K562 (cell line): ENCODE data around the gene VSIG2. TPM values are rescaled to one million over a fixed set of nuclear protein-coding genes. Genes with fewer than 3 reads are reported as not detected.

ENCODE experiments used
- ATAC-seq: fragments of 200-7000 bp; cut with Tn5 transposase; 3 replicates; pipeline ENCODE4 v1.9.1; 2020; ENCODE audit warnings: moderate library complexity
- BruUV-seq: library from RNA; stranded (reverse); fragments of 400-500 nt; replicated peaks from 2 replicates; lab custom pipeline; 2021; lab: Mats Ljungman, UMichigan
- CTCF ChIA-PET: fragments of 300-600 bp; formaldehyde crosslinking; extraction: SDS; loops from one replicate; lab custom pipeline; 2021; ENCODE audit warnings: low intra/inter-chr PET ratio; lab: Yijun Ruan, JAX
- POLR2A ChIA-PET: fragments of 300-600, 350-650 bp; sonication (Branson Sonifier 250); formaldehyde crosslinking; extraction: SDS; loops from one replicate; lab custom pipeline; 2021; ENCODE audit warnings: antibody characterized with exemption, inconsistent platforms; lab: Yijun Ruan, JAX
- DNase-seq, 4 experiments: peaks; one replicate each; pipeline versions ENCODE4 v3.0.0 to v3.0.0-alpha.2; 2011 to 2018; ENCODE audit warnings: low spot score in 3 of 4, mixed read lengths in 3 of 4; ENCODE audit errors: extremely low read depth in 1 of 4
- FAIRE-seq: peaks from 2 replicates; lab custom pipeline; 2011; peaks lifted over from hg19 to GRCh38; lab: Jason Lieb, UNC
- H2AFZ ChIP-seq: 2 replicates; pipeline ENCODE4 v1.6.0; 2011; ENCODE audit warnings: low read depth, low read length, control low read depth, inconsistent platforms
- H3K27ac ChIP-seq: fragments of 200-600 bp; 3 replicates; pipeline ENCODE4 v1.8.0; 2011; ENCODE audit warnings: low read depth, mild to moderate bottlenecking, control low read depth, inconsistent platforms, low read length, moderate library complexity, mixed read lengths; ENCODE audit errors: extremely low read depth
- H3K27me3 ChIP-seq, 2 experiments: fragments of 300-600 bp in 1 of 2; 2 replicates in 1 of 2; 3 replicates in 1 of 2; pipeline versions ENCODE4 v1.6.0 to v1.8.0; 2011; ENCODE audit warnings: inconsistent platforms in 2 of 2, low read length in 2 of 2, mild to moderate bottlenecking in 1 of 2, mixed read lengths in 1 of 2, moderate library complexity in 1 of 2; ENCODE audit not compliant: control insufficient read depth in 2 of 2, insufficient read depth in 2 of 2
- H3K36me3 ChIP-seq: fragments of 300-600 bp; 3 replicates; pipeline ENCODE4 v1.8.0; 2011; ENCODE audit warnings: mild to moderate bottlenecking, low read length, inconsistent platforms; ENCODE audit not compliant: control insufficient read depth, insufficient read depth
- H3K4me1 ChIP-seq, 2 experiments: fragments of 200-600 bp in 1 of 2; replicated peaks in 1 of 2; 2 replicates in 1 of 2; 3 replicates in 1 of 2; pipeline versions ENCODE4 v1.5.1 to v1.8.0; 2011; ENCODE audit warnings: inconsistent platforms in 2 of 2, low read length in 2 of 2, mild to moderate bottlenecking in 1 of 2, mixed read lengths in 1 of 2, moderate library complexity in 1 of 2; ENCODE audit not compliant: control insufficient read depth in 2 of 2, insufficient read depth in 2 of 2
- H3K4me2 ChIP-seq: 2 replicates; pipeline ENCODE4 v1.6.1; 2011; ENCODE audit warnings: low read length, control low read depth, inconsistent platforms, mixed read lengths; ENCODE audit not compliant: insufficient read depth
- H3K4me3 ChIP-seq: fragments of 200-600 bp; sonication (generic), shearing (Covaris generic); 2 replicates; pipeline ENCODE4 v1.5.1; 2016; ENCODE audit warnings: control low read depth, inconsistent platforms
- H3K79me2 ChIP-seq: fragments of 200-600 bp; 3 replicates; pipeline ENCODE4 v1.8.0; 2011; ENCODE audit warnings: low read length, inconsistent platforms; ENCODE audit not compliant: control insufficient read depth, insufficient read depth
- H3K9ac ChIP-seq, 2 experiments: 2 replicates each; pipeline versions ENCODE4 v1.6.0 to v1.6.1; 2011; ENCODE audit warnings: low read depth in 2 of 2, low read length in 2 of 2, control low read depth in 1 of 2, inconsistent platforms in 1 of 2, mild to moderate bottlenecking in 1 of 2, mixed read lengths in 1 of 2; ENCODE audit not compliant: insufficient read depth in 1 of 2
- H3K9me1 ChIP-seq: one replicate; pipeline ENCODE4 v1.6.0; 2011; ENCODE audit warnings: inconsistent platforms, mild to moderate bottlenecking, low read length, moderate library complexity; ENCODE audit not compliant: control insufficient read depth, insufficient read depth
- H3K9me3 ChIP-seq: replicated peaks from 2 replicates; pipeline ENCODE4 v1.5.1; 2011; ENCODE audit warnings: low read depth, low read length, inconsistent platforms; ENCODE audit not compliant: control insufficient read depth, insufficient read depth
- H4K20me1 ChIP-seq: replicated peaks from 2 replicates; pipeline ENCODE4 v1.6.1; 2011; ENCODE audit warnings: low read length, inconsistent platforms, mixed read lengths; ENCODE audit not compliant: control insufficient read depth, insufficient read depth
- ETS2 ChIP-seq: IDR thresholded peaks from 2 replicates; pipeline ENCODE4 v1.6.1; 2016; ENCODE audit warnings: borderline replicate concordance, missing genetic modification characterization, mild to moderate bottlenecking, moderate library complexity, missing compliant biosample characterization; ENCODE audit not compliant: poor library complexity, severe bottlenecking
- HDAC6 ChIP-seq: IDR thresholded peaks from 2 replicates; pipeline ENCODE4 v1.6.1; 2012; ENCODE audit warnings: low read depth, mild to moderate bottlenecking, control low read depth, inconsistent platforms, low read length, moderate library complexity
- LCOR ChIP-seq: sonication (generic); formaldehyde crosslinking; IDR thresholded peaks from 2 replicates; pipeline ENCODE4 v1.8.0; 2022; ENCODE audit warnings: mild to moderate bottlenecking, missing genetic modification reagents
- SP2 ChIP-seq: IDR thresholded peaks from 2 replicates; pipeline ENCODE4 v1.6.1; 2011; ENCODE audit warnings: mild to moderate bottlenecking, low read depth, low read length, moderate library complexity; ENCODE audit not compliant: poor library complexity, severe bottlenecking; ENCODE audit errors: extremely low read depth
- SUPT5H ChIP-seq: fragments of 450-650 bp; IDR thresholded peaks from 2 replicates; pipeline ENCODE4 v1.6.1; 2016
- TBL1XR1 ChIP-seq, 2 experiments: IDR thresholded peaks; 2 replicates each; pipeline ENCODE4 v1.6.1; 2012; ENCODE audit warnings: improper control_type of control experiment in 2 of 2, low read length in 2 of 2, mild to moderate bottlenecking in 1 of 2
- TSHZ1 ChIP-seq: fragments of 250-450 bp; sonication (Bioruptor Pico); IDR thresholded peaks from 2 replicates; pipeline ENCODE4 v1.4.0; 2020; ENCODE audit warnings: mild to moderate bottlenecking, moderate library complexity
- ZBED1 ChIP-seq: IDR thresholded peaks from 2 replicates; pipeline ENCODE4 v1.6.1; 2014
- ZBTB7A ChIP-seq: IDR thresholded peaks from 2 replicates; pipeline ENCODE4 v1.6.1; 2011; ENCODE audit warnings: low read depth, mild to moderate bottlenecking, low read length, moderate library complexity, borderline replicate concordance; ENCODE audit not compliant: control insufficient read depth
- ZNF384 ChIP-seq: IDR thresholded peaks from 2 replicates; pipeline ENCODE4 v1.6.1; 2012; ENCODE audit warnings: low read depth, low read length, improper control_type of control experiment
- WGBS: fragments of 100-300 bp; shearing (Covaris generic); methylation state at CpG from one replicate; pipeline ENCODE4 v1.1.6; 2016; ENCODE audit warnings: low coverage, mixed read lengths; ENCODE audit not compliant: insufficient coverage; ENCODE audit errors: missing lambda C conversion rate; 5-methylcytosine and 5-hydroxymethylcytosine counted together
- in situ Hi-C: fragments of 300-500 bp; cut with MboI; formaldehyde crosslinking; loops from 4 replicates; pipeline ENCODE4 v1.15.0; 2018; ENCODE audit warnings: inconsistent platforms, mixed read lengths
- intact Hi-C: fragments of 100-400 bp; cut with micrococcal nuclease; formaldehyde crosslinking; loops from 2 replicates; pipeline ENCODE4 v1.14.2; 2022
- polyA plus RNA-seq, 8 experiments: library from polyadenylated mRNA; depleted of rRNA in 4 of 8; stranded (reverse) in 5 of 8; unstranded in 3 of 8; fragments of >200 nt; fragmentation: Nextera tagmentation in 2 of 8; fragmentation: Illumina TruSeq in 1 of 8; extraction: Ambion mirVana in 2 of 8; extraction: Trizol in 1 of 8; gene quantifications; 2 replicates each; pipeline versions ENCODE4 v1.2.1 to v1.2.3, GENCODE V29; 2011 to 2014; ENCODE audit warnings: inconsistent platforms in 1 of 8, missing spikeins in 1 of 8
- total RNA-seq, 7 experiments: library from RNA; depleted of rRNA in 6 of 7; stranded (reverse); fragments of >200 nt in 6 of 7; fragmentation: Illumina TruSeq in 2 of 7; extraction: Trizol in 2 of 7; gene quantifications; 2 replicates each; pipeline versions ENCODE4 v1.2.1 to v1.2.3, GENCODE V29; 2011 to 2021; ENCODE audit warnings: low replicate concordance in 1 of 7
- TF ChIP-seq, protein P1 (sequence below), 3 experiments: IDR thresholded peaks in 2 of 3; conservative IDR thresholded peaks in 1 of 3; 2 replicates each; pipeline ENCODE4 v1.5.1; 2011 to 2012; ENCODE audit warnings: low read length in 3 of 3, mild to moderate bottlenecking in 3 of 3, control low read depth in 2 of 3, improper control_type of control experiment in 1 of 3, inconsistent platforms in 1 of 3, low read depth in 1 of 3, mixed read lengths in 1 of 3, moderate library complexity in 1 of 3; ENCODE audit not compliant: insufficient read depth in 2 of 3
- TF ChIP-seq, protein P2 (sequence below): sonication (generic); formaldehyde crosslinking; IDR thresholded peaks from 2 replicates; pipeline ENCODE4 v1.8.0; 2022; ENCODE audit warnings: missing genetic modification reagents, mild to moderate bottlenecking, borderline replicate concordance

VSIG2 gene
- total and polyA plus RNA-seq, 9 of the 15 experiments (the other 6 are each of a cell fraction or from before 2014, with no cell fraction given), result not detected

DNA sequence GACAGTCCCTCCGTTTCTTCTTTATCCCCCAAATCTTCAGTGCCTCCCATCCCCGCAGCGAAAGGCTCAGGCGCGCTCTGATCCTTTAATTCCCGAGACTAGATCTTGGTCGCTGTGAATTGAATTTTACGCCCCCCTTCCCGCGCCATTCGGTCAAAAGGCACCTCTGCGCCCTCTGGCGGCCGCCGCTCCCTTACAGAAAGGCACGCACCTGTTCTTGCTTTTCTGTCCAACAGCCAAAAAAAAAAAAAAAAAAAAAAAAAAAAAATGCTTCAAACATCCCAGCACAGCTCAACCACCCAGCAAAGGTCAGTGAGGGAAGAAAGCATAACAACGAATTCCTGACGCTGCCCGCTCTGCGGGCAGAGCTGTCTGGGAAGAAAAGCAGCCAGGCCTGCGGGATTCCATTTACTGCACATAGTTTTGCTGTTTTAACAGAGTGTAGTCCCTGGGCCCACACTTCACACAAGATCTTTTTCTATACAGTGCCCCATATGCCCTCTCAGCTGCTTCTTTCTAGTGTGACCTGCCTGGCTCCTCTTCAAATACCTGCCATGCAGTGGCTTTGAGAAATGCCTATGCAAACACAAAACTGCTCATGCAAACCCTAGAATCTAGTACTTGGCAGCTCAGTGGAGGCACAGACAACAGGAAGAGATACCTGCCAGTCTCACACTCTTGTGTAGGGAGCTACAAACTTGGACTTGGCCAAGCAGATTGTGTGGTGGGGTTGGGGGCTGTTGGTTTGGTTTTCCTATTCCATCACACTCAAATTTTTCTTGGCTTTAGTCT lies 11.3 kb upstream of the VSIG2 start:
- no peak overlapping the region for H3K27ac ChIP-seq
- H3K36me3 ChIP-seq, result peaks cover 3% of the 10 kb centered on the region; the same call in 1 of the 3 replicates
- H3K9me3 ChIP-seq, result no peaks in the 10 kb centered on the region
- WGBS, result 1% methylated on average over 20 of the region's 21 CpGs
- DNase-seq, result peak; percentile 62 to 87 (median 66)
- H4K20me1 ChIP-seq, result no peaks in the 10 kb centered on the region
- BruUV-seq, result no TSS peak
- in situ Hi-C loops (loop anchor here (10.0 kb wide), 2 partner anchors 89 to 349 kb away; partner anchors contain the start of genes SIAE and SPA17), intact Hi-C loops (loop anchor here (1.0 to 10.0 kb wide), 5 partner anchors 30 to 349 kb away; no protein-coding TSS in a partner anchor)
- peak overlapping the region; percentile 45 to 91 for H3K9ac ChIP-seq
- peak; percentile 75 for ATAC-seq
- no peaks in the 10 kb centered on the region for H3K9me1 ChIP-seq
- peaks cover 0 to 34% of the 10 kb centered on the region in 2 experiments; a peak in 4 of 5 replicates for H3K4me1 ChIP-seq
- peak overlapping the region; percentile 93 for H3K4me2 ChIP-seq
- peak overlapping the region; percentile 46 for H3K4me3 ChIP-seq
- H2AFZ ChIP-seq, result peak overlapping the region; percentile 95
- peak; percentile 78 for FAIRE-seq
- POLR2A ChIA-PET, result interaction anchor here (0.7 to 0.9 kb wide), 2 partner anchors 29 to 30 kb away, joined by 3 read pairs; no protein-coding TSS in a partner anchor
- CTCF ChIA-PET, result interaction anchor here (0.6 to 2.6 kb wide), 6 partner anchors 30 to 674 kb away, joined by 3 to 24 read pairs (median 12); no protein-coding TSS in a partner anchor
- H3K79me2 ChIP-seq, result no peaks in the 10 kb centered on the region
- H3K27me3 ChIP-seq, result peaks cover 0 to 22% of the 10 kb centered on the region in 2 experiments; a peak in 2 of 5 replicates
- TF ChIP-seq HDAC6 (no peak), TSHZ1 (CRISPR knock-in tag) (no peak), ZBED1 (no peak), SUPT5H (no peak), ZNF384 (peak; percentile 97), TBL1XR1 (IDR thresholded peaks at IDR 0.05; ENCODE audit: low read length in 2 of 2) (no peak), SP2 (no peak), ZBTB7A (peak; percentile 47; the same call in 1 of the 2 replicates), LCOR (CRISPR knock-in tag) (peak; percentile 61; the same call in 1 of the 2 replicates), ETS2 (tag) (no peak)
- TF ChIP-seq, protein P1, sequence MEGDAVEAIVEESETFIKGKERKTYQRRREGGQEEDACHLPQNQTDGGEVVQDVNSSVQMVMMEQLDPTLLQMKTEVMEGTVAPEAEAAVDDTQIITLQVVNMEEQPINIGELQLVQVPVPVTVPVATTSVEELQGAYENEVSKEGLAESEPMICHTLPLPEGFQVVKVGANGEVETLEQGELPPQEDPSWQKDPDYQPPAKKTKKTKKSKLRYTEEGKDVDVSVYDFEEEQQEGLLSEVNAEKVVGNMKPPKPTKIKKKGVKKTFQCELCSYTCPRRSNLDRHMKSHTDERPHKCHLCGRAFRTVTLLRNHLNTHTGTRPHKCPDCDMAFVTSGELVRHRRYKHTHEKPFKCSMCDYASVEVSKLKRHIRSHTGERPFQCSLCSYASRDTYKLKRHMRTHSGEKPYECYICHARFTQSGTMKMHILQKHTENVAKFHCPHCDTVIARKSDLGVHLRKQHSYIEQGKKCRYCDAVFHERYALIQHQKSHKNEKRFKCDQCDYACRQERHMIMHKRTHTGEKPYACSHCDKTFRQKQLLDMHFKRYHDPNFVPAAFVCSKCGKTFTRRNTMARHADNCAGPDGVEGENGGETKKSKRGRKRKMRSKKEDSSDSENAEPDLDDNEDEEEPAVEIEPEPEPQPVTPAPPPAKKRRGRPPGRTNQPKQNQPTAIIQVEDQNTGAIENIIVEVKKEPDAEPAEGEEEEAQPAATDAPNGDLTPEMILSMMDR (IDR thresholded peaks at IDR 0.05 in 2 of 3, conservative IDR thresholded peaks at IDR 0.05 in 1 of 3; ENCODE audit: insufficient read depth in 2 of 3, low read depth in 1 of 3, low read length in 3 of 3), result peak; percentile 82 to 84 (median 84)
- TF ChIP-seq, protein P2, sequence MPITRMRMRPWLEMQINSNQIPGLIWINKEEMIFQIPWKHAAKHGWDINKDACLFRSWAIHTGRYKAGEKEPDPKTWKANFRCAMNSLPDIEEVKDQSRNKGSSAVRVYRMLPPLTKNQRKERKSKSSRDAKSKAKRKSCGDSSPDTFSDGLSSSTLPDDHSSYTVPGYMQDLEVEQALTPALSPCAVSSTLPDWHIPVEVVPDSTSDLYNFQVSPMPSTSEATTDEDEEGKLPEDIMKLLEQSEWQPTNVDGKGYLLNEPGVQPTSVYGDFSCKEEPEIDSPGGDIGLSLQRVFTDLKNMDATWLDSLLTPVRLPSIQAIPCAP (CRISPR knock-in tag), result no peak
